Panc1 (cell line): Measurements from ENCODE around the gene GCAT. TPM values are rescaled to one million over a fixed set of nuclear protein-coding genes. Genes with fewer than 3 reads are reported as not detected.

Source experiments
- ATAC-seq: fragments of 200-7000 bp; cut with Tn5 transposase; 2 replicates; pipeline ENCODE4 v1.9.1; 2020; ENCODE audit warnings: mild to moderate bottlenecking, moderate library complexity
- BruUV-seq: library from RNA; stranded (reverse); fragments of 400-500 nt; replicated peaks from 2 replicates; lab custom pipeline; 2021; lab: Mats Ljungman, UMichigan
- CTCF ChIA-PET: fragments of 300-600 bp; sonication (Branson Sonifier 250); formaldehyde crosslinking; loops from one replicate; lab custom pipeline; 2022; ENCODE audit warnings: antibody characterized with exemption; lab: Charles Lee
- POLR2A ChIA-PET: fragments of 300-600 bp; sonication (Branson Sonifier 250); formaldehyde crosslinking; loops from one replicate; lab custom pipeline; 2022; ENCODE audit warnings: antibody characterized with exemption; lab: Charles Lee
- DNase-seq: peaks from one replicate; pipeline ENCODE4 v3.0.0-alpha.2; 2010; ENCODE audit warnings: low read depth, low spot score
- H3K27ac ChIP-seq: 2 replicates; pipeline ENCODE4 v1.5.1; 2011; ENCODE audit warnings: mild to moderate bottlenecking, low read length, inconsistent platforms
- H3K27me3 ChIP-seq: fragments of 200-500 bp; sonication (Bioruptor generic); 2 replicates; pipeline ENCODE4 v1.6.0; 2014; ENCODE audit warnings: low read length, inconsistent platforms; ENCODE audit not compliant: control insufficient read depth, insufficient read depth
- H3K36me3 ChIP-seq: fragments of 200-500 bp; sonication (Bioruptor generic); 2 replicates; pipeline ENCODE4 v1.5.1; 2014; ENCODE audit warnings: inconsistent platforms, mild to moderate bottlenecking, low read length, moderate library complexity; ENCODE audit not compliant: control insufficient read depth, insufficient read depth
- H3K4me1 ChIP-seq: 2 replicates; pipeline ENCODE4 v1.5.1; 2011; ENCODE audit warnings: inconsistent platforms, mild to moderate bottlenecking, low read length, moderate library complexity; ENCODE audit not compliant: control insufficient read depth, insufficient read depth
- H3K4me3 ChIP-seq, 2 experiments: 2 replicates each; pipeline ENCODE4 v1.5.1; 2011 to 2012; ENCODE audit warnings: low read depth in 2 of 2, low read length in 2 of 2, mild to moderate bottlenecking in 2 of 2, inconsistent platforms in 1 of 2, moderate library complexity in 1 of 2
- H3K9me3 ChIP-seq: fragments of 200-500 bp; sonication (Bioruptor generic); 2 replicates; pipeline ENCODE4 v1.5.1; 2014; ENCODE audit warnings: low read depth, mild to moderate bottlenecking, inconsistent platforms, low read length, moderate library complexity; ENCODE audit not compliant: control insufficient read depth, insufficient read depth
- CTCF ChIP-seq: fragments of 450-650 bp; IDR thresholded peaks from 2 replicates; pipeline ENCODE4 v1.5.1; 2017; ENCODE audit warnings: mild to moderate bottlenecking
- POLR2AphosphoS5 ChIP-seq: IDR thresholded peaks from 2 replicates; pipeline ENCODE4 v1.6.1; 2012; ENCODE audit warnings: mild to moderate bottlenecking, low read depth, low read length, moderate library complexity
- REST ChIP-seq, 2 experiments: IDR thresholded peaks; 2 replicates each; pipeline ENCODE4 v1.6.1; 2011 to 2012; ENCODE audit warnings: low read depth in 2 of 2, control low read depth in 1 of 2, low read length in 1 of 2, mild to moderate bottlenecking in 1 of 2, moderate library complexity in 1 of 2; ENCODE audit not compliant: insufficient read depth in 1 of 2
- SIN3A ChIP-seq: IDR thresholded peaks from 2 replicates; pipeline ENCODE4 v1.6.1; 2012; ENCODE audit warnings: low read depth, mild to moderate bottlenecking, low read length, moderate library complexity, borderline replicate concordance; ENCODE audit not compliant: insufficient read depth
- TCF7L2 ChIP-seq: IDR thresholded peaks from 2 replicates; pipeline ENCODE4 v1.6.1; 2011; ENCODE audit warnings: mild to moderate bottlenecking, low read depth, low read length, inconsistent platforms
- in situ Hi-C: cut with HindIII; loops from 2 replicates; pipeline ENCODE4 v1.10.0; 2016; ENCODE audit warnings: low sequenced_read_pairs, low pct_unique_long_range_greater_than_20kb
- intact Hi-C: fragments of 100-400 bp; cut with micrococcal nuclease; formaldehyde crosslinking; loops from one replicate; pipeline ENCODE4 v1.10.0; 2022; ENCODE audit not compliant: unreplicated experiment
- total RNA-seq: library from RNA; stranded (reverse); gene quantifications from one replicate; pipeline ENCODE4 v1.2.1, GENCODE V29; 2021; ENCODE audit not compliant: unreplicated experiment

GCAT gene
- total RNA-seq, 1 experiment from 2014 or later: 11.2 TPM

GRCh38 chr22:37768273-37768672 lies 39.5 kb upstream of the GCAT start:
- ATAC-seq (no peak), DNase-seq (no peak)
- H3K36me3 ChIP-seq: no peaks in the 10 kb centered on the region
- BruUV-seq: no TSS peak
- ChIA-PET CTCF (interaction anchor here (0.6 to 1.5 kb wide), 3 partner anchors 11 to 37 kb away, joined by 4 to 5 read pairs (median 4); a partner anchor contains a TSS), POLR2A (no interaction called here)
- H3K4me3 ChIP-seq: no peak overlapping the region
- no peak overlapping the region for H3K27ac ChIP-seq
- H3K27me3 ChIP-seq: no peaks in the 10 kb centered on the region
- in situ Hi-C loops (no loop called here), intact Hi-C loops (no loop called here)
- no peak for TF ChIP-seq CTCF
- TF ChIP-seq SIN3A: no peak
- no peak for TF ChIP-seq TCF7L2
- no peak for TF ChIP-seq REST (IDR thresholded peaks at IDR 0.05; ENCODE audit: insufficient read depth in 1 of 2, low read depth in 2 of 2, low read length in 1 of 2)
- TF ChIP-seq POLR2AphosphoS5: no peak
- no peaks in the 10 kb centered on the region for H3K4me1 ChIP-seq
- no peaks in the 10 kb centered on the region for H3K9me3 ChIP-seq

GRCh38 chr22:37769056-37769455 lies 38.7 kb upstream of the GCAT start:
- H3K27me3 ChIP-seq: no peaks in the 10 kb centered on the region
- no peaks in the 10 kb centered on the region for H3K36me3 ChIP-seq
- no peak overlapping the region for H3K27ac ChIP-seq
- H3K9me3 ChIP-seq: no peaks in the 10 kb centered on the region
- no peaks in the 10 kb centered on the region for H3K4me1 ChIP-seq
- ChIA-PET CTCF (interaction anchor here (0.5 to 1.5 kb wide), 5 partner anchors 8 to 516 kb away, joined by 3 to 9 read pairs (median 4); a partner anchor contains a TSS), POLR2A (no interaction called here)
- ATAC-seq (no peak), DNase-seq (no peak)
- intact Hi-C loops (no loop called here), in situ Hi-C loops (no loop called here)
- TF ChIP-seq CTCF: no peak
- no peak for TF ChIP-seq SIN3A
- no peak for TF ChIP-seq TCF7L2
- no peak for TF ChIP-seq POLR2AphosphoS5
- no peak for TF ChIP-seq REST (IDR thresholded peaks at IDR 0.05; ENCODE audit: insufficient read depth in 1 of 2, low read depth in 2 of 2, low read length in 1 of 2)
- BruUV-seq: no TSS peak
- no peak overlapping the region for H3K4me3 ChIP-seq
